Epithelial cell of esophagus (primary cell): Measurements from ENCODE around the gene COL12A1.

Experiments used
- DNase-seq: peaks from one replicate; pipeline ENCODE4 v3.0.0; 2010; ENCODE audit warnings: low read depth
- H3K4me3 ChIP-seq: 2 replicates; pipeline ENCODE4 v1.5.1; 2011; ENCODE audit warnings: mild to moderate bottlenecking, low read length, control low read depth
- TF ChIP-seq, protein P1 (sequence below): IDR thresholded peaks from 2 replicates; pipeline ENCODE4 v1.5.1; 2011; ENCODE audit warnings: low read depth, mild to moderate bottlenecking, low read length, control low read depth, inconsistent platforms; ENCODE audit not compliant: insufficient read depth; ENCODE audit errors: missing control alignments

The COL12A1 gene

DNA sequence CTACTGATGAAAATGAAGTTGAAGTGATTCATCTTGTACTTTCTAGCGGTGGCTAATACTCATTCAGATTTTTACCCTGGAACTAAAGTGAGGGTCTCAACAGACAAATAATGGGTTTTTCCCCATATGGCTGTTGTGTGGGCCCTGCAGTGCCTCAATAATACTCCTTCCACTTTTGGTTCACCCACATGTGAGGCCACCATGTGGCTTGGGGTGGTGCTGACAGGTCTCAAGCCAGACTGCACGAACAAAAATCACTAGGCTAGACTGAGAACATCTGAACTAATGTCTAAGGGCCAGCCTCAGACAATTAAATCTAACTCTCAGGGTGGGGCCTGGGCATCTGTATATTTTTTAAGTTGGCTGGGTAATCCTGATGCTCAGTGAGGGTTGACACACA, 7.9 kb upstream of the COL12A1 start:
- no peak for DNase-seq
- H3K4me3 ChIP-seq = no peak overlapping the region
- TF ChIP-seq, protein P1, sequence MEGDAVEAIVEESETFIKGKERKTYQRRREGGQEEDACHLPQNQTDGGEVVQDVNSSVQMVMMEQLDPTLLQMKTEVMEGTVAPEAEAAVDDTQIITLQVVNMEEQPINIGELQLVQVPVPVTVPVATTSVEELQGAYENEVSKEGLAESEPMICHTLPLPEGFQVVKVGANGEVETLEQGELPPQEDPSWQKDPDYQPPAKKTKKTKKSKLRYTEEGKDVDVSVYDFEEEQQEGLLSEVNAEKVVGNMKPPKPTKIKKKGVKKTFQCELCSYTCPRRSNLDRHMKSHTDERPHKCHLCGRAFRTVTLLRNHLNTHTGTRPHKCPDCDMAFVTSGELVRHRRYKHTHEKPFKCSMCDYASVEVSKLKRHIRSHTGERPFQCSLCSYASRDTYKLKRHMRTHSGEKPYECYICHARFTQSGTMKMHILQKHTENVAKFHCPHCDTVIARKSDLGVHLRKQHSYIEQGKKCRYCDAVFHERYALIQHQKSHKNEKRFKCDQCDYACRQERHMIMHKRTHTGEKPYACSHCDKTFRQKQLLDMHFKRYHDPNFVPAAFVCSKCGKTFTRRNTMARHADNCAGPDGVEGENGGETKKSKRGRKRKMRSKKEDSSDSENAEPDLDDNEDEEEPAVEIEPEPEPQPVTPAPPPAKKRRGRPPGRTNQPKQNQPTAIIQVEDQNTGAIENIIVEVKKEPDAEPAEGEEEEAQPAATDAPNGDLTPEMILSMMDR = no peak

DNA sequence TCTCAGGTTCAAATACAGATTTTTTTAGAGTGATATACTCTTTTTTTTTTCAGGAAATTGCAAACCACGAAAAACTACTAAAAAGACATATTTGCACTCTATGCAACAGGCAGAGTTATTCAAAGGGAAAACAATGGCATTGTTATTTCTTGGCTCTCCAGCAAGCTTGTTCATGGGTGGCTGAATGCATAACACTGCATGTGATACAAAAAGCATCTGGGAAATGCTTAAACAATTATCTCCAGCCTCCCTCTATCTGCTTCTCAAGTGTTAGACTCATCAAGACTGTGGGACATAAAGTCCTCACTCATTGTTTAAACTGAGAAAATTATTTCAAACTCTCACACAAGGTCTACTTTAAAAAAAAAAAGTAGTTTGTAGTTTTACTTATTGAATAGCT, 7.3 kb upstream of the COL12A1 start:
- TF ChIP-seq, protein P1 = no peak
- no peak overlapping the region for H3K4me3 ChIP-seq
- DNase-seq = no peak

DNA sequence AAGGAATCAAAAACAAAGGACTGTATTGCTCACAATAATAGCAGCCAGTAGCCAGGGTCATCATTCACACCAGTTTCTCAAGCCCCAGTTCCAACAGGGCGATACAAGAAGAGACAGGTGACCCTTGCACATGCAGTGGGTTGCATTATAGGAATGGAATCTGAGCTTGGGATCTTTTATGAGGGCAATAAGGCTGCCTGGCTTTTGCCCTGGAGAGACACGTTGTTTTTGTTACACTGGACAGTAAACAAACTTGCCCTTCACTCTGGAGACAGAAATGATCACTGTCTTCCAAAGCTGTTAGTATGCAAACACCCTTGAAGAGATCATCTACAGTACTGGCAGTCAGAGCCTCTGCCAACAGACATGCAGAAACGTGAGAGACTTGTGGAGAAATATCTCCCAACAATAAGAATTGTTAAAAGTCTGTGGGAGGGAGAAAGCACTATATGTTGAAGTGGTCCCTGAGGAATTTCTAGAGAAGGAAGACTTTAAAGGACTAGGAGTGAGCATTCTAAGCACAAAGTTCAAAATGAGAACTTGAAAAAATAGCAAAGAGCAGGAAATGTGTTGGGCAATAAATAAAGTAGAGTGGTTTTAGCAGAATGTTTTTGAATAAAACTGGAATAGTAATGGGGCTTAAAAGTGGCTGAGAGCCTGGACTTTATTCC, 6.2 kb upstream of the COL12A1 start:
- DNase-seq = no peak
- TF ChIP-seq, protein P1 = no peak
- H3K4me3 ChIP-seq = no peak overlapping the region

DNA sequence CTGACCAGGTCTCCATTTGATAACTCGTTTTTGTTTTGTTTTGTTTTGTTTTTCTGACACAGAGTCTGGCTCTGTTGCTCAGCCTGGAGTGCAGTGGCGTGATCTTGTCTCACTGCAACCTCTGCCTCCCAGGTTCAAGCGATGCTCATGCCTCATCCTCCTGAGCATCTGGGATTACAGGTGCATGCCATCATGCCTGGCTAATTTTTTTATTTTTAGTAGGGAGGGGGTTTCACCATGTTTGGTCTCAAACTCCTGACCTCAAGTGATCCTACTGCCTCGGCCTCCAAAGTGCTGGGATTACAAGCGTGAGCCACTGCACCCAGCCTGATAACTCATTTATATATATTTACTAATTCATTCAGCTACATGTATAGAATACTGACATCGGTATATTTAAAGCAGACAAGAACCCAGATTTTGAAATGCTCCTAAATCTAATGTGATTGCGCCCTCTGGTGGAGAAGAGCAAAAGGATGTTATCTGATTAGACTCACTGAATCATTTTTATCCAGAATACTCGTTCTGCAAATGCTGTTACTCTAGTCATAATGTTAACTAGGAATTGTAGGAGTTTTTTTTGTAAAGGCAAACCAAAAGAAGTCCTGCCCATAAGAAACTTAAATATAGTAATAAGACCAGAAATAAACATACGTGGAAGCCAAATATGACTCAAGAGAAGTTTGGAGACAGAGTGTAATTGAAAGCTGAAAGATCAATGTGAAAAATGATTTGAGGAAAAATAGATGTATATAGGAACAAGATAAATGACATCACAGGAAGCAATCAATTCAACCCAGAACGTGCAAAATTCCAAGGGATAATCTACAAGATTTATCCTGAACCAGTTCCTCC, 5.3 kb upstream of the COL12A1 start:
- no peak overlapping the region for H3K4me3 ChIP-seq
- TF ChIP-seq, protein P1 = peak; percentile 66
- peak; percentile 77 for DNase-seq

DNA sequence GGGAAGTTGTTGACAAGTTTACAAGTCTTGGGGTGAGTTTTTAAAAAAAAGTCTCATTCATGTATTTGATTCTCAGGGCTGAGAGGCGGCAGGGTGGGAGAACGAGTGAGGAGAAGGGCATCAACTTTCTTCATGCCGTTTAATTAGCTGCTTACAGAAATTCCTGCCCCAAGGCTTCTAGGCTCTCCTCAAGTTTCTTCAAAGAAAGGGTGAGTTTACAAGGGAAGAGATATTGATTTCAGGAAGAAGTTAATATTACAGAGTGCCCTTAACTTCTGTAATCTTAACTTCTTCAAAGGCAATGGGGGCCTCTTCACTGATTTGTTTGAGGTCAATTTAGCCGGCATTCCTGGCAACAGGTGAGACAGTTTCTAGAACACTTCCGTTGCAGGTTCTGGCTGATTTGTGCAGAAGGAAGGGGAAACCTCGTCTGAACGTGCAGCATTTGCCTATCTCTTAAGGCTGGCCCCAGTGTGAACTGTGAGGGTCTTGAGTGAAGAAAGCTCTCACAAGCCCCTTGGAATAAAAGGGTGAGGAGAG, 3.4 kb upstream of the COL12A1 start:
- TF ChIP-seq, protein P1 = no peak
- no peak for DNase-seq

DNA sequence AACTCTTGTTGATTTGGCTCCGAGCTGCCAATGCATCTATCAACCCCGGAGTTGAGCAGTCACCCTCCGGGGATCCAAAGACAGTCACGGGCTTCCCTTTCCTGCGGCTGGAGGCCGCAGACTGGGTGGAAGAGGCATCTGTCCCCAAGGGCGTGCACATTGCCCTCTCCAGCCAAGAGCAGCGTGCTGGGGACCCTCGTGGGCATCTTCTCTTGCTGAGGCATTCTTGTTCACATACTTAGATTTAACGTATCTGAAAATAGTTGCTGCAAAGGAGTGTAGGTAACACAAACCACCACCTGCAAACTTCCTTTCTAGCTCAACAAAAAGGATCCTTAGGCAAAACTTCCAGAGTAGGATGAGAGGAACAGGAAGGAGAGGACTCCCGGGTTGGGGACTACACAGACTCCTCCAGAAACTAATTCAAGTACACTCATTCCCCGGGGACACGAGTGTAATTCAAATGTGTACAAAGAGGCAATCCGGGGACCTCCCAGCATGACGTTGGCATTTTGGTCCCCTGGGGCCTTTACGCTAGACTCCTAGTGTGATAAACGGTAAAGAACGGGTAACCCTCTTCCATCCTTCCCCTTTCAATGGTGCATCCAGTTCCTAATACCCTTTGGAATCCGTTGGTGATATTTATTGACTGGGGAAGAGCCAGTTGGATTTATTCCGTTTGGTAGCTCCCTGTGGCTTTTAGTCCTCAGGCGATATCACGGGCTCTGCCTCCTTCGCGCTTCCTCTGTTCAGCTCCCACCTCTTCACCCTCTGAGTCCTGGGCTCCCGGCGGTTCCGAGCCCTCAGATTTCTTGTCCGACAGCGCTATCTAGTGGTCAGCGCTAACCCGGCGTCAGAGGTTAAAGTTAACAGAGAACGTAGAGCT, 2.7 kb upstream of the COL12A1 start:
- H3K4me3 ChIP-seq = peak overlapping the region; percentile 15
- DNase-seq = peak; percentile 78
- TF ChIP-seq, protein P1 = peak; percentile 82

More for the DNA sequence above, 3.4 kb upstream of the COL12A1 start:
- H3K4me3 ChIP-seq = no peak overlapping the region
